ENCODE results near the gene LCN9. TPM values are rescaled to one million over a fixed set of nuclear protein-coding genes. Genes with fewer than 3 reads are reported as not detected.

Gene LCN9, protein sequence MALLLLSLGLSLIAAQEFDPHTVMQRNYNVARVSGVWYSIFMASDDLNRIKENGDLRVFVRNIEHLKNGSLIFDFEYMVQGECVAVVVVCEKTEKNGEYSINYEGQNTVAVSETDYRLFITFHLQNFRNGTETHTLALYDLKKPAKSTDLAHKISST
- total RNA-seq, result not detected in 2 replicates

GRCh38 chr9:135662758-135663450 lies at the start of gene LCN9:
Gene LCN9, plus strand, starts transcription at chr9:135663309. Its CDS starts 13 bp downstream, at chr9:135663322.

GRCh38 chr9:135639196-135639595 lies 23.9 kb upstream of the LCN9 start, which contains the start of gene GLT6D1:
Gene GLT6D1, minus strand, starts transcription at chr9:135639540. Its CDS starts 353 bp downstream, at chr9:135639187.

DNA sequence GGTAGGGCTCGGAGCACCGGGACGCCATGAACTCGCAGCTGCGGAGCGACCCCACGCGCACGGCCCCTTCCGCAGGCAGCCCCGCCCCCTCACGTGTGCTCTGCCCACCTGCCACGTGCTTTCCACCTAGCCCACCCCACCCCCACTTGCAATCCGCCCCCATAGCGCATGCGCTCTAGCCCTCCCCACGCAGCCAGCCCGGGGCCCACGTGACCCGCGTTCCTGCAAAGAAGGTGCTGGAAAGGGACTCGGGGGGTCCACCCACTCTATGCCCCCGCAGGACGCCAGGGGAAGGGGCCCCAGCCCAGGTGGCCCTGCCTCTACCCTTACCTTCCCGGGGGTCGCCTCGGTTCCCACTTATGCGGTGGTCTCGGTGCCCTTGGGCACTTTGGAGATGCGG lies 36.3 kb downstream of the LCN9 start, which contains the start of gene SOHLH1:
SOHLH1 (minus strand) TSS at position 42 of the 400 bp plus-strand sequence; CDS start at position 28, 14 bp downstream.

GRCh38 chr9:135701959-135702721 lies 39.0 kb downstream of the LCN9 start, which contains the start of gene KCNT1:
Gene KCNT1, plus strand, starts transcription at chr9:135702185. Its CDS starts 74 bp downstream, at chr9:135702259.

Other genes starting within 250 kb of the LCN9 start
- gene PPP1R26, start 183.5 kb upstream of the LCN9 start, total RNA-seq, result 26.7 and 30.4 TPM in 2 replicates
- 18.8 and 21.8 TPM in 2 replicates for gene MRPS2, start 162.6 kb upstream of the LCN9 start, total RNA-seq
- gene LCN1, start 141.9 kb upstream of the LCN9 start, total RNA-seq, result not detected in 2 replicates
- not detected in 2 replicates for gene OBP2A, start 117.2 kb upstream of the LCN9 start, total RNA-seq
- gene PAEP, start 101.6 kb upstream of the LCN9 start, total RNA-seq, result not detected in 2 replicates
- gene GLT6D1, start 23.8 kb upstream of the LCN9 start, total RNA-seq, result not detected in 2 replicates
- not detected in 2 replicates for gene SOHLH1, start 36.2 kb downstream of the LCN9 start, total RNA-seq
- gene KCNT1, start 38.9 kb downstream of the LCN9 start, total RNA-seq, result not detected in 2 replicates
- 35.9 and 50.8 TPM in 2 replicates for gene CAMSAP1, start 244.2 kb downstream of the LCN9 start, total RNA-seq